Mucosa of descending colon (tissue), 3 donors: Measurements from ENCODE around the gene CMTM8. TPM values are rescaled to one million over a fixed set of nuclear protein-coding genes. Genes with fewer than 3 reads are reported as not detected.

Source experiments
- ATAC-seq: fragments of 200-7000 bp; cut with Tn5 transposase; one replicate; pipeline ENCODE4 v1.9.1; 2020; ENCODE audit warnings: mild to moderate bottlenecking, moderate library complexity
- DNase-seq, 3 donors: peaks; one replicate each; pipeline ENCODE4 v3.0.0-alpha.2; 2020
- H3K36me3 ChIP-seq: fragments of 200-600 bp; one replicate; pipeline ENCODE4 v1.8.0; 2021; ENCODE audit warnings: low read depth, mild to moderate bottlenecking
- H3K4me1 ChIP-seq: fragments of 200-600 bp; one replicate; pipeline ENCODE4 v1.8.0; 2021; ENCODE audit warnings: low read depth, mild to moderate bottlenecking
- H3K4me3 ChIP-seq: fragments of 200-600 bp; one replicate; pipeline ENCODE4 v1.8.0; 2021; ENCODE audit warnings: mild to moderate bottlenecking
- H3K9me3 ChIP-seq: fragments of 200-600 bp; one replicate; pipeline ENCODE4 v1.8.0; 2021; ENCODE audit warnings: mild to moderate bottlenecking
- CTCF ChIP-seq: fragments of 200-600 bp; IDR thresholded peaks from one replicate; pipeline ENCODE4 v1.8.0; 2022; ENCODE audit warnings: antibody characterized with exemption, mild to moderate bottlenecking
- intact Hi-C, 2 donors: fragments of 100-400 bp; cut with DNase I in 1 of 2; cut with micrococcal nuclease in 1 of 2; formaldehyde crosslinking; loops; one replicate each; pipeline versions ENCODE4 v1.11.0 to v1.11.1; 2022; cut with DNase I, micrococcal nuclease
- total RNA-seq, 3 donors: library from RNA; stranded (reverse); fragmentation: NEBNext Ultra II Directional in 2 of 3; extraction: Animal tissue kit (Norgen Biotek cat#: 25700) in 2 of 3; gene quantifications; one replicate each; pipeline versions ENCODE4 v1.2.1 to v1.2.4, GENCODE V29; 2021 to 2023
- donor health status: DM: no; HTN: no; CAD: no; lungs with moderate emphysema.
- donor health status: DM: no; HTN: no; CAD: no.
- donor health status: DM: no; HTN: yes; CAD: no.

CMTM8 gene
- total RNA-seq, 3 donors from 2014 or later, result 3.5 to 10.5 (median 8.4) TPM

- DNase-seq (peak in 2 of 3 donors; percentile 56 to 62), ATAC-seq (peak; percentile 94)
- TF ChIP-seq CTCF, result peak; percentile 55
- H3K36me3 ChIP-seq, result no peaks in the 10 kb centered on the region
- no peak overlapping the region for H3K4me3 ChIP-seq
- H3K4me1 ChIP-seq, result no peaks in the 10 kb centered on the region
- H3K9me3 ChIP-seq, result no peaks in the 10 kb centered on the region
- intact Hi-C loops, result loop anchor here in 1 of 2 donors (10.0 kb wide), 1 partner anchor 168 kb away; no protein-coding TSS in a partner anchor
These were observed 58.0 kb downstream of the CMTM8 start for GRCh38 chr3:32296251-32297204.

- intact Hi-C loops, result loop anchor here in 1 of 2 donors (10.0 kb wide), 1 partner anchor 167 kb away; no protein-coding TSS in a partner anchor
- Histone ChIP-seq H3K4me1 (no peaks in the 10 kb centered on the region), H3K9me3 (no peaks in the 10 kb centered on the region), H3K36me3 (no peaks in the 10 kb centered on the region), H3K4me3 (no peak overlapping the region)
- no peak for TF ChIP-seq CTCF
- ATAC-seq (no peak), DNase-seq (no peak)
These were observed 58.9 kb downstream of the CMTM8 start for GRCh38 chr3:32297366-32297765.

- TF ChIP-seq CTCF, result no peak
- DNase-seq, result no peak
- intact Hi-C loops, result no loop called here
- H3K4me1 ChIP-seq, result no peaks in the 10 kb centered on the region
- H3K36me3 ChIP-seq, result no peaks in the 10 kb centered on the region
- H3K9me3 ChIP-seq, result no peaks in the 10 kb centered on the region
- H3K4me3 ChIP-seq, result no peak overlapping the region
- ATAC-seq, result no peak
These were observed 62.9 kb downstream of the CMTM8 start for GRCh38 chr3:32301426-32301825.

- ATAC-seq, result no peak
- no peak overlapping the region for H3K4me3 ChIP-seq
- no peaks in the 10 kb centered on the region for H3K4me1 ChIP-seq
- no peak for DNase-seq
- H3K9me3 ChIP-seq, result no peaks in the 10 kb centered on the region
- no peaks in the 10 kb centered on the region for H3K36me3 ChIP-seq
- intact Hi-C loops, result no loop called here
- no peak for TF ChIP-seq CTCF
These were observed 64.3 kb downstream of the CMTM8 start for GRCh38 chr3:32302601-32303398.

- DNase-seq (no peak), ATAC-seq (peak; percentile 30)
- no peaks in the 10 kb centered on the region for H3K4me1 ChIP-seq
- no peaks in the 10 kb centered on the region for H3K9me3 ChIP-seq
- H3K36me3 ChIP-seq, result no peaks in the 10 kb centered on the region
- H3K4me3 ChIP-seq, result no peak overlapping the region
- TF ChIP-seq CTCF, result no peak
- intact Hi-C loops, result no loop called here
These were observed 64.9 kb downstream of the CMTM8 start for GRCh38 chr3:32303399-32303747.
